ENCODE measurements around the gene SRP19. TPM values are rescaled to one million over a fixed set of nuclear protein-coding genes. Genes with fewer than 3 reads are reported as not detected.
A peak's percentile ranks its signal among the peaks of the same experiment; 100 is the strongest.

The SRP19 gene
- total and polyA plus RNA-seq, 9 of the 15 experiments (the other 6 are each of a cell fraction or from before 2014, with no cell fraction given): 52.3 to 357 (median 146) TPM

GRCh38 chr5:112914584-112914983 lies 53.5 kb downstream of the SRP19 start (continued):
- TF ChIP-seq, protein P1, sequence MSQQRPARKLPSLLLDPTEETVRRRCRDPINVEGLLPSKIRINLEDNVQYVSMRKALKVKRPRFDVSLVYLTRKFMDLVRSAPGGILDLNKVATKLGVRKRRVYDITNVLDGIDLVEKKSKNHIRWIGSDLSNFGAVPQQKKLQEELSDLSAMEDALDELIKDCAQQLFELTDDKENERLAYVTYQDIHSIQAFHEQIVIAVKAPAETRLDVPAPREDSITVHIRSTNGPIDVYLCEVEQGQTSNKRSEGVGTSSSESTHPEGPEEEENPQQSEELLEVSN (IDR thresholded peaks at IDR 0.05; ENCODE audit: borderline replicate concordance in 1 of 2, extremely low read depth in 1 of 2, insufficient read depth in 1 of 2, insufficient read length in 1 of 2, low read depth in 1 of 2, low read length in 1 of 2, poor library complexity in 1 of 2, severe bottlenecking in 1 of 2): no peak
- TF ChIP-seq ZBTB2 (IDR thresholded peaks at IDR 0.05): no peak
- TF ChIP-seq POLR2B (IDR thresholded peaks at IDR 0.05; ENCODE audit: low read depth, partially characterized antibody): no peak
- TF ChIP-seq, protein P2, sequence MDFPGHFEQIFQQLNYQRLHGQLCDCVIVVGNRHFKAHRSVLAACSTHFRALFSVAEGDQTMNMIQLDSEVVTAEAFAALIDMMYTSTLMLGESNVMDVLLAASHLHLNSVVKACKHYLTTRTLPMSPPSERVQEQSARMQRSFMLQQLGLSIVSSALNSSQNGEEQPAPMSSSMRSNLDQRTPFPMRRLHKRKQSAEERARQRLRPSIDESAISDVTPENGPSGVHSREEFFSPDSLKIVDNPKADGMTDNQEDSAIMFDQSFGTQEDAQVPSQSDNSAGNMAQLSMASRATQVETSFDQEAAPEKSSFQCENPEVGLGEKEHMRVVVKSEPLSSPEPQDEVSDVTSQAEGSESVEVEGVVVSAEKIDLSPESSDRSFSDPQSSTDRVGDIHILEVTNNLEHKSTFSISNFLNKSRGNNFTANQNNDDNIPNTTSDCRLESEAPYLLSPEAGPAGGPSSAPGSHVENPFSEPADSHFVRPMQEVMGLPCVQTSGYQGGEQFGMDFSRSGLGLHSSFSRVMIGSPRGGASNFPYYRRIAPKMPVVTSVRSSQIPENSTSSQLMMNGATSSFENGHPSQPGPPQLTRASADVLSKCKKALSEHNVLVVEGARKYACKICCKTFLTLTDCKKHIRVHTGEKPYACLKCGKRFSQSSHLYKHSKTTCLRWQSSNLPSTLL (IDR thresholded peaks at IDR 0.05): peak; percentile 94
- no peak for TF ChIP-seq GABPB1 (CRISPR knock-in tag; IDR thresholded peaks at IDR 0.05)
- TF ChIP-seq SLC30A9 (CRISPR knock-in tag; IDR thresholded peaks at IDR 0.05): no peak
- TF ChIP-seq, protein P3, sequence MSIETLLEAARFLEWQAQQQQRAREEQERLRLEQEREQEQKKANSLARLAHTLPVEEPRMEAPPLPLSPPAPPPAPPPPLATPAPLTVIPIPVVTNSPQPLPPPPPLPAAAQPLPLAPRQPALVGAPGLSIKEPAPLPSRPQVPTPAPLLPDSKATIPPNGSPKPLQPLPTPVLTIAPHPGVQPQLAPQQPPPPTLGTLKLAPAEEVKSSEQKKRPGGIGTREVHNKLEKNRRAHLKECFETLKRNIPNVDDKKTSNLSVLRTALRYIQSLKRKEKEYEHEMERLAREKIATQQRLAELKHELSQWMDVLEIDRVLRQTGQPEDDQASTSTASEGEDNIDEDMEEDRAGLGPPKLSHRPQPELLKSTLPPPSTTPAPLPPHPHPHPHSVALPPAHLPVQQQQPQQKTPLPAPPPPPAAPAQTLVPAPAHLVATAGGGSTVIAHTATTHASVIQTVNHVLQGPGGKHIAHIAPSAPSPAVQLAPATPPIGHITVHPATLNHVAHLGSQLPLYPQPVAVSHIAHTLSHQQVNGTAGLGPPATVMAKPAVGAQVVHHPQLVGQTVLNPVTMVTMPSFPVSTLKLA (conservative IDR thresholded peaks at IDR 0.05): no peak
- TF ChIP-seq, protein P4, sequence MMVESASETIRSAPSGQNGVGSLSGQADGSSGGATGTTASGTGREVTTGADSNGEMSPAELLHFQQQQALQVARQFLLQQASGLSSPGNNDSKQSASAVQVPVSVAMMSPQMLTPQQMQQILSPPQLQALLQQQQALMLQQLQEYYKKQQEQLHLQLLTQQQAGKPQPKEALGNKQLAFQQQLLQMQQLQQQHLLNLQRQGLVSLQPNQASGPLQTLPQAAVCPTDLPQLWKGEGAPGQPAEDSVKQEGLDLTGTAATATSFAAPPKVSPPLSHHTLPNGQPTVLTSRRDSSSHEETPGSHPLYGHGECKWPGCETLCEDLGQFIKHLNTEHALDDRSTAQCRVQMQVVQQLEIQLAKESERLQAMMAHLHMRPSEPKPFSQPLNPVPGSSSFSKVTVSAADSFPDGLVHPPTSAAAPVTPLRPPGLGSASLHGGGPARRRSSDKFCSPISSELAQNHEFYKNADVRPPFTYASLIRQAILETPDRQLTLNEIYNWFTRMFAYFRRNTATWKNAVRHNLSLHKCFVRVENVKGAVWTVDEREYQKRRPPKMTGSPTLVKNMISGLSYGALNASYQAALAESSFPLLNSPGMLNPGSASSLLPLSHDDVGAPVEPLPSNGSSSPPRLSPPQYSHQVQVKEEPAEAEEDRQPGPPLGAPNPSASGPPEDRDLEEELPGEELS (CRISPR knock-in tag; IDR thresholded peaks at IDR 0.05; ENCODE audit: borderline replicate concordance): no peak
- TF ChIP-seq CBX5 (IDR thresholded peaks at IDR 0.05; ENCODE audit: borderline replicate concordance, low read depth): no peak
- TF ChIP-seq ZHX1 (conservative IDR thresholded peaks at IDR 0.05; ENCODE audit: low read length): no peak
- no peak for TF ChIP-seq DIDO1 (tag; IDR thresholded peaks at IDR 0.05; ENCODE audit: low read depth)
- no peak for TF ChIP-seq NR2C1 (IDR thresholded peaks at IDR 0.05)
- no peak for TF ChIP-seq NR2C1 (tag; IDR thresholded peaks at IDR 0.05)
- no peak for TF ChIP-seq POLR2AphosphoS2 (IDR thresholded peaks at IDR 0.05; ENCODE audit: low read length)
